HG03378 (cell line): Measurements from ENCODE around the gene ABLIM3.

Experiments used
- ATAC-seq: cut with Tn5 transposase; IDR thresholded peaks from one replicate; pipeline ENCODE4 v1.9.1; 2021; ENCODE audit warnings: mild to moderate bottlenecking, moderate library complexity; ENCODE audit not compliant: unreplicated experiment

Gene ABLIM3

GRCh38 chr5:149141224-149141956 is at the start of gene ABLIM3:
ABLIM3 (plus strand) TSS chr5:149141493; CDS start chr5:149142096, 603 bp downstream.
- peak; percentile 75 for ATAC-seq

- ATAC-seq, result no peak
Measured at GRCh38 chr5:149093625-149094024, 47.7 kb upstream of the ABLIM3 start.

- ATAC-seq, result no peak
Measured at GRCh38 chr5:149094996-149095395, 46.3 kb upstream of the ABLIM3 start.

- ATAC-seq, result no peak
Measured at GRCh38 chr5:149099920-149100319, 41.4 kb upstream of the ABLIM3 start.

- ATAC-seq, result no peak
Measured at GRCh38 chr5:149100331-149100730, 41.0 kb upstream of the ABLIM3 start.

- ATAC-seq, result no peak
Measured at GRCh38 chr5:149108651-149109280, 32.5 kb upstream of the ABLIM3 start.

- no peak for ATAC-seq
Measured at GRCh38 chr5:149110406-149110805, 30.9 kb upstream of the ABLIM3 start.

- no peak for ATAC-seq
Measured at GRCh38 chr5:149113669-149114068, 27.6 kb upstream of the ABLIM3 start.

GRCh38 chr5:149114403-149115312 is 26.6 kb upstream of the ABLIM3 start:
- peak; percentile 79 for ATAC-seq

- peak; percentile 74 for ATAC-seq
Measured at GRCh38 chr5:149117970-149118369, 23.3 kb upstream of the ABLIM3 start.

GRCh38 chr5:149118463-149118862 is 22.8 kb upstream of the ABLIM3 start:
- ATAC-seq, result no peak

GRCh38 chr5:149121145-149121544 is 20.1 kb upstream of the ABLIM3 start:
- no peak for ATAC-seq

- ATAC-seq, result no peak
Measured at GRCh38 chr5:149123211-149123610, 18.1 kb upstream of the ABLIM3 start.

- no peak for ATAC-seq
Measured at GRCh38 chr5:149125386-149125891, 15.9 kb upstream of the ABLIM3 start.

GRCh38 chr5:149126906-149127305 is 14.4 kb upstream of the ABLIM3 start:
- ATAC-seq, result no peak

GRCh38 chr5:149127394-149127955 is 13.8 kb upstream of the ABLIM3 start:
- no peak for ATAC-seq

- ATAC-seq, result no peak
Measured at GRCh38 chr5:149128023-149128875, 13.0 kb upstream of the ABLIM3 start.

- no peak for ATAC-seq
Measured at GRCh38 chr5:149129181-149129580, 12.1 kb upstream of the ABLIM3 start.

- no peak for ATAC-seq
Measured at GRCh38 chr5:149130121-149130914, 11.0 kb upstream of the ABLIM3 start.
